T1000 (cell line): ENCODE results near the gene TSHZ1.
"Not testable (repeated sequence)": the region's sequence is repeated elsewhere in the genome, so short reads cannot be mapped to it uniquely, and the experiment has no call there.

Experiments
- DNase-seq: peaks from one replicate; lab custom pipeline; 2025; ENCODE audit warnings: mixed read lengths; lab: John Stamatoyannopoulos, UW

The TSHZ1 gene

DNA sequence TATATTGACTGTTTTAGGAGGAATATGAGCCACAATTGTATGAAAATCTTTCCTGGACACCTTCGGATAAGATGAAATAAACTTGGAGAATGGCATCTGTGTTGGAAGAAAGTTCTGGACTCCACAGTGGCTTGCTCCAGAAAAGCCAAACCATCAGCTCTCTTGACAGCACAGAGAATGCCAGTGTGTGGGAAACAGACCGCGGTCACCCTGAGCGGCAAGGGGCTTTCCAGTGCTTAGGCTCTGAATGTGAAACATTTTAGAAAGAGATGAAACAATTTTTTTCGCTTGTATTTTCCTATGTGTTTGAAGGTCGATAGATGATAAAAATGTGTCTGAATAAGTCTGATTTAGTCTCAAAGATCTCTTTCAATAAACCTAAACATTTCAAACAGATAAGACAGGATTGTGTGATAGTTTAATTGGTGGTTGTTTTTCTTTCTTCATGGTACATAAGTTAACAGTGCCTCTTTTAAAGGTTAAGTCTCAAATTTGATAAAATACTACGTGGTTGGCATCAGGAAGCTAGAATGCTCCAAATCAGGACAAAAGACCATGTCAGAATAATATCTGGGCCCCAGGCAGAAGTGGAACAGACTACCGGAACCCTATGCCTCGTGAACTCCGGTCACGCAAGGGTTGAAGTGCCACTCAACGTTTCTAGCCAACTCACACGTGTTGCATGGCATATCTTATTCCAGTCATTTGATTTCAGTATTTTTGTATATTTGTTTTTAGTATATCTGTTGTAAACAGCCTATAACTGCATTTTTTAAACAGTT is 30.6 kb upstream of the TSHZ1 start:
- DNase-seq: no peak

GRCh38 chr18:75183524-75183923 is 27.1 kb upstream of the TSHZ1 start:
- DNase-seq: no peak

DNA sequence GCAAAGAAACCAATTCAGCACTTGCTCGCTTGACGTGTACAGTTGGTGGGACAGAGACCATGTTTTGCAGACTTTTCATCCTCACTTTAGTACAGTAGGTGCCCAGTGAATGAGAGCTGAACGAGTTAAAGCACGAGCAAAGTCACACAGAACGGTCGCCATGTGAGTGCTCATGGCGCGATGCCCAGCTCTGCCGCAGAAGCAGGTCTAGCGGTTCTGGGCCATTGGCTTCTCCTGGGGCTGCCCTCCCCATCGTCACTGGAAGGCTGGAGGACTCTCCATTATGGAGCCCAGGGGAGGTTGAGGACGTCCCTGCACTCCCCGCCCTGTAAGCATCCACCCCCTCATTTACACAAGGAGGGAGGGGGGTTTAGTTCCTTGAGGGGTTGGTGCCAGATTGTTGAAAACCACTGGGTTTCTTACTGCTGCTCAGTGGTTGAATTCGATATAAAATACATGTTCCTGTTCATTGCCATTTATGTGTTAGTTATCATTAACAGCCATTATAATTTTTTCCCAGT is 26.6 kb upstream of the TSHZ1 start:
- no peak for DNase-seq

DNA sequence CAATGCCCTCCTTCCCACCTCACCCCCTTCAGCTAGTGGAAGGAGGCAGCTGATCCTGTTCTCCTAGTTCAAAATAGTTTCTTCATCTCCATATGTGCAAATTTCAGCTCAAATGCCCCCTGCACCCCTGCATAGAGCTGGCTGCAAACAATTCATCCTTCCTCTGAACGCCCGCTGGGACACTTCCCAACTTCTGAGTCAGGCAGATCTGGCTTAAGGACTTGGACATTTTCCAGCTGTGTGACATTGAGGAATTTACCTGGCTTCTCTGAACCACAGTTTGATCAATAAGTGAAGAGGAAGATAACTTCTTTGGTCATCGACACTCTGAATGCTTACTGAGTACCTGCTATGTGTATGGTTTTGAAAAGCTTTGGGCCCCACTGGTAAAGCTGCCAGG is 25.1 kb upstream of the TSHZ1 start:
- DNase-seq: no peak

DNA sequence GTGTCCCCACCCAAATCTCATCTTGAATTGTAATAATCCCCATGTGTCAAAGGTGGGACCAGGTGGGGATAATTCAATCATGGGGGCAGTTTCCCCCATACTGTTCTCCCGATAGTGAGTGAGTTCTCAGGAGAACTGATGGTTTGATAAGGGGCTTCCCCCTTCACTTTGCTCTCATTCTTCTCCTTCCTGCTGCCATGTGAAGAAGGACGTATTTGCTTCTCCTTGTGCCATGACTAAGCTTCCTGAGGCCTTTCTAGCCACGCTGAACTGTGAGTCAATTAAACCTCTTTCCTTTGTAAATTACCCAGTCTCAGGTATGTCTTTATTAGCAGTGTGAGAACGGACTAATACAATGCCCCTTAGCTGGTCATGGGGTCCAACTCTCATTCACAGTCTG is 22.9 kb upstream of the TSHZ1 start:
- DNase-seq: not testable (repeated sequence)

- no peak for DNase-seq
Observed at GRCh38 chr18:75189696-75190095, 20.9 kb upstream of the TSHZ1 start.

- no peak for DNase-seq
Observed at GRCh38 chr18:75192899-75193298, 17.7 kb upstream of the TSHZ1 start.

DNA sequence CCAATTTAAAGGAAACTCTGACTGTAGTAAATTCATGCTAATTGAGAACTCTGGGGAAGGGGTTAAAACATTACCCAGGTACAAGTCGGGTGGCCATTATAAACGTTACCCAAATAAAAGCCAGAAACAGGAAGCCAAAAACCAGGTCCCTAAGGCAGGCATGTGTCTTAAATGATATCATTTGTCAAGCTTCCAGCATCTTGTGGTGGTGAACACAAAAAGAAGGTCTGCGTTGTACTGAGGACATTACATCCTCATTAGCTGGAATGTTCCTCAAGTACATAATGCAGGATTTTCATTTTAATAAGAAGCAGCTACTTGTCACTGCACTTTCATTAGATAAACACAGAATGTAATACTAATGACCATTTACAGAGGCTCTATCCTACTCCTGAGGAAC is 12.6 kb upstream of the TSHZ1 start:
- DNase-seq: no peak

GRCh38 chr18:75199327-75199726 is 11.3 kb upstream of the TSHZ1 start:
- DNase-seq: no peak

DNA sequence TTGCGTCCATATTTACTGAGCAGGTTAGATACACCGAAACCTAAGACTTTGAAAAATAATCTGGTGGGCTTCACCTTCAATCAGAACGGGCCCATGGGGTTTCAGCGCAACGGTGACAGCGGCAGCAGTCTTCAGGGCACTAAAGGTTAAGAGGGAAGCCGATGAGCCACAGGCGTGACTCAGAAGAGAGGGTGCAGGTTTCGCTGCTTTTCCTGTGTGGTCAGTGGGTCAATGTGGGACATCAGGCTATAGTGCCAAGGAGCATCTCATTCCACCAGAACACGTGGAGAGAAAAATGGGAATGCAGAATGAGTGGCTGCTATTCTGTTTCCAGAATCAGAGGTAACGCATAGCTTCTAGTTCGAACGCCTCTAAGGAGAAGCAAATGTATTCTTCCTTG is 10.5 kb upstream of the TSHZ1 start:
- no peak for DNase-seq

- no peak for DNase-seq
Observed at GRCh38 chr18:75200605-75201280, 9.9 kb upstream of the TSHZ1 start.

GRCh38 chr18:75201282-75202270 is 9.0 kb upstream of the TSHZ1 start:
- DNase-seq: no peak

- no peak for DNase-seq
Observed at GRCh38 chr18:75202696-75203365, 7.8 kb upstream of the TSHZ1 start.

- DNase-seq: no peak
Observed at GRCh38 chr18:75203416-75204268, 7.0 kb upstream of the TSHZ1 start.

- DNase-seq: no peak
Observed at GRCh38 chr18:75204269-75204731, 6.3 kb upstream of the TSHZ1 start.

GRCh38 chr18:75204732-75205513 is 5.7 kb upstream of the TSHZ1 start:
- no peak for DNase-seq

GRCh38 chr18:75205514-75206132 is 5.0 kb upstream of the TSHZ1 start:
- no peak for DNase-seq

DNA sequence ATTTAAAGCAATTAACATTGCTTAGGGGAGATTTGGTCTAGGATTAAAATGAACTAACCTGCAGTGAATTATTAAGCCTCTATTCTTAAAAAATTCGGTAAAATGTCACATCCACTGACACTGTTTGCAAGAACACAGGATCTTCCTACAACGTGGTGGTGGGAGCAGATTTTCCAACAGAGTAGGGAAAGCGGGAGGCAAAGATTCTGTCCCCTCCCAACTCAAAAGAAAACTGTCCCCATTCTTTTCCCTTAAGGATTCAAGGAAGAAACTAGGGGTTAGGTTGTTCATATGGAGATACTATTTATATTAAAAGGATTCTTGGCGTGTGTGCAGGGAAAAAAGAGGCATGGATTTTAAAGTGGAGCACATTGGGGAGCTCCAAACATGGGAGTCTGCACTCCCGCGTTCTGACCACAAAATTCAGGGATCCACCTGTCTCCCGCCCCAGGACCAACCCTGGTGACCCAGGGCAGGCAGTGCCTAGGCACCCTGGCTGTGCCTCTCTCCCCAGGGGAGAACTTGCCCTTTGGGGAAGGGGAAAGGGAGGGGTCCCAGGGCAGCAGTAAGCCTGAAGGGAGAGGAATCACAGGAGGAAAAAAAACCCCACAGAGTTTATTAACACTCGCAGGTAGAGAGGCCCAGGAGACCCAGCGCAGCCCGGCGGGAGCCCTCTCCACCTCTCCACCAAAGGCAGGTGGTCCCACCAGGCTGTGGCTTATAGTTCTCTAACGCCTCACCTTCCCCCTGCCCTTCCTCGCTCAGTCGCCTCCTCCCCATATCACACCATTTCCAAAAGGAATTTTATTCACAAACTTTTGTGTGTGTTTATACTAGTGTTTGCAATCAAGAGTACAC is 3.9 kb upstream of the TSHZ1 start:
- no peak for DNase-seq
